Left hindlimb (tissue), 1 donor: ENCODE data around the gene OR5B12.
"Not testable (repeated sequence)": the region's sequence is repeated elsewhere in the genome, so short reads cannot be mapped to it uniquely, and the experiment has no call there.

Experiments
- DNase-seq: peaks from one replicate; pipeline ENCODE4 v3.0.0-alpha.2; 2018

The OR5B12 gene

DNA sequence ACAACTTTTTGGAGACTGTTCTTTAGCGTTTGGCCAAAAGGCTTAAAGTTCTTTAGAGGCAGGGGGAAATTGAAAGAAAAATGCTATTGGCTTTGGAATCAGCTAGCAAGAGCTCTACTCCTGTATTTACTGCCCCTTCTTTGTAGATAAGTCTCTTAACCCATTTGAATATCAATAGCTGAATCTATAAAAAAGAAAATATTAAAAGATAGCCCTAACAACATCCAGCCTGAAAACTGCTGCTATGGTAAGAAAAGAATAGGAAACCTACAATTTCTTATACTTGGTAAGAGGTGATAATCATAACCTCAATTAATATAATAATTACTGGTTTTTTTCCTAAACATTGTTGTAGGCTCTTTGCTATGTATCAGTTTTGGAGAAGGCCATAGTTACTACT lies at the start of gene OR5B12:
TSS of gene OR5B12 (minus strand) at position 101 of the 400 bp plus-strand sequence. CDS start 2,085 bp downstream, outside the sequence.
- DNase-seq, result no peak

- DNase-seq, result no peak
Measured at GRCh38 chr11:58490827-58491226, 48.8 kb upstream of the OR5B12 start.

DNA sequence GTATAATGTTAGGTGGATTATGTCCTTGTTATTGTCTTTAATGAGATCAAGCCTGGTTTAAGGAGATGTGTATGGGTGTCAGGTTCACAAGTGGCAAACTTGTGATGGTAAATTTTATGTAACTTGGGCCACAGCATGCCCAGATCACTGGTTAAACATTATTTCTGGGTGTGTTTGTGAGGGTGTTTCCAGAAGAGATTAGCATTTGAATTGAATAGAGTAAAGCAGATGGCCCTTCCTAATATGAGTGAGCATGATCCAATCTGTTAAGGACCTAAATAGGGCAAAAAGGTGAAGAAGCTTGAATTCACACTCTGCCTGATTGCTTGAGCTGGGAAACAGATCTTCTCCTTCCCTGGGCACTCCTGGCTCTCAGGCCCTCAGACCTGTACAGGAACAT lies 45.1 kb upstream of the OR5B12 start:
- no peak for DNase-seq

- DNase-seq, result no peak
Measured at GRCh38 chr11:58485961-58486360, 43.9 kb upstream of the OR5B12 start.

- DNase-seq, result no peak
Measured at GRCh38 chr11:58471892-58472291, 29.9 kb upstream of the OR5B12 start.

DNA sequence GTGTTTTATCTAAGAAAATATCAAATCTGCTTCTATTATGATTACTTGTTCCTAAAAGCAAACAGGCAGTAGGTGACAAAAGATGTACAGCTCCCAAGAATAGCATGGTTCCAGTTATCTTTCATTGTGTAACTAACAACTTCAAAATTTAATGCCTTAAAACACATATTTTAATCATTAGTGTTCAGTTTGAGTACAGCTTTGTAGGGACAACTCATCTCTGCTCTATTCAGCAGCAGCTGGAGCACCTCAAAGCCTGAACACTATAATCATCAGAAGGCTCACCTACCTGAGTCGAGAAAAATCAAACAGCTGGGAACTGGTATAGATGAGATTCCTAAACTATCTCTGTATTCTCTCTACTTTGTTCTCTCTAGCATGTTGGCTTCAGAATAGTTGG lies 24.3 kb upstream of the OR5B12 start:
- no peak for DNase-seq

DNA sequence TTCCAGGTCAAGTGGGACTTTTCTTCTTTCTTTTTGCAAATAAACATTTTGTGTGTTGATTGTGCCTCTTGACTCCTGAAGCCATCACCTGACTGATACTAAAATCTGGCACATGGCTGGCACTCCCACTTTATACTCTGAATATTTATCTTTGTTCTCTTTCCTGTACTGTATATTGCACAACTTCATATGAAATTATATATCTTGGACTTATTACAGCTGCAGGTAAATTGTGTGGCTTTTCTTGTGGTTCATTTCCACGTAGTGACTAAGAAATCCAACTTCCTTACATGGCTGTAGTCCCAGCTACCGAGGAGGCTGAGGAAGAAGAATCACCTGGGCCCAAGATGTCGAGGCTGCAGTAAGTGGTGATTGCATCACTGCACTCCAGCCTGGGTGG lies 23.7 kb upstream of the OR5B12 start:
- no peak for DNase-seq

GRCh38 chr11:58451585-58451984 lies 9.5 kb upstream of the OR5B12 start:
- no peak for DNase-seq

DNA sequence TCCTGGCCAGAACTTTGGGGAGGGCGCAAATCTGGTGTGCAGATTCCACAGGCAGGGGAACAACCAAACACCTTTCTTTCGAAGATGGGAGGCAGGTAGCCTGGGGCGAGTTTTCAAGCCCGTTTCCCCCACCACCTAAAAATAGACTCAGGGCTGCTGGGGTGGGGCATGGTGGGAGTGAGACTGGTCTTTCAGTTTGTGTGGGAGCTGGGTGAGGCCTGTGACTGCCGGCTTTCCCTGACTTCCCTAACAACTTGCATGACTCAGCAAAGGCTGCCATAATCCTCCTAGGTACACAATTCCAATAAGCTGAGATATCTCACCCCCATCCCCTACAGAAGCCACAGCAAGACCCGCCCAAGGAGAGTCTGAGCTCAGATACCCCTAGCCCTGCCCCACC lies 4.3 kb upstream of the OR5B12 start:
- DNase-seq, result no peak

GRCh38 chr11:58444300-58444699 lies 2.3 kb upstream of the OR5B12 start:
- DNase-seq, result no peak

GRCh38 chr11:58438486-58438885 lies 3.5 kb downstream of the OR5B12 start:
- no peak for DNase-seq

DNA sequence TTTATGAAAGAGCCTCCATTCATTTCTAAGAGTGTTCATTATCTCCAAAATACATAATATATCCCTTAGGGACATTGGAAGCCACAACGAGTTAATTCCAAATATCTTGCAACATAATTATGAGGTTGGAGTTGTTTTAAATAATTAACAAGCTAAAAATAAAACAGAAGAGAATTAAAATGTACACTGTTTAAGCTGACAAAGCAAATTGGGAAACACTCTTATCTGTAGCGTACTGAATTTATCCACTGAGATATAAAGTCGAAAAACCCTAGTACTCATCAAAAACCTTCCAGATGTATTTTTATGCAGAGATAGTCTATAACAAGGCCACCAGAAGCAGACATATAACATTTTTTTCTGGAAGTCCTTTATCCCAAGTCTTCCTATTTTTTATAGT lies 7.8 kb downstream of the OR5B12 start:
- no peak for DNase-seq

DNA sequence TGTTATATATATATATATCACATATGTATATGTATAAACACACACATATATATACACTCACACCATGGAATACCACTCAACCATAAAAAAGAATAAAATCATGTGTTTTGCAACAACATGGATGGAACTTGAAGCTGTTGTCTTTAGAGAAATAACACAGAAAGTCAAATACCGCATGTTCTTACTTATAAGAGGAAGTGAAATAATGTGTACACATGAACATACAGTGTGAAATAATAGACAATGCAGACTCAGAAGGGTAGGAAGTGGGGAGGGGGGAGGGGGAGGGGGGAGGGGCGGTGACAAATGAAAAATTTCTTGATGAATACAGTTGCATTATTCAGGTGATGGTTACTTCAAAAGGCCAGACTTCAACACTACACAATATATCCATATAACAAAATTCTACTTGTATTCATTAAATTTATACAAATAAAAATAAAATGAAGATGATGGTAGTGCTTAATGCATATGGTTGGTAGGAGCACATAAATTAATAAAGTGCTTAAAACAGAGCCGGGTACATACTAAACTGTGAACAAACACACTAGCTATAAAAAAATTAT lies 8.3 kb downstream of the OR5B12 start:
- no peak for DNase-seq

GRCh38 chr11:58429273-58429672 lies 12.8 kb downstream of the OR5B12 start:
- no peak for DNase-seq

GRCh38 chr11:58428021-58428420 lies 14.0 kb downstream of the OR5B12 start, which contains the start of gene OR5B2:
OR5B2 (minus strand) TSS chr11:58428121; CDS start chr11:58423261, 4,860 bp downstream.
- no peak for DNase-seq

DNA sequence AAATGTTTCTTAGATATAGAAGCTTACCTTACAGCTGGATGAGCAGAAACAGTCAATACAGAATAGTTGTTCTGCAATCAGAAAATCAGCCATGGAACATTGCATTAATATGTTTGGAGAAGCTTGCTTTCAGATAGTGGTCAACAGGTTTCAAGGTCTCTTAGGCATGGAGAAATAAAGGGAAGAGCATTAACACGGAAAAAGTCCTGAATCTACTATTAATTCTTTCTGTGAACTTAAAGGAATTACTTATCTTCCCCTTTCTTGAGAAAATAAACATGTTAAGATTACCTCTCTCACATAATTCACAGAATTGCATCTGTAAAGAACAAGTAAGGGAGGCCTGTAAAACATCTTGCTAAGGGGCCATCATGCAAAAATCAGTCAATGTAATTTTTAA lies 35.3 kb downstream of the OR5B12 start, which contains the start of gene OR5B3:
TSS of gene OR5B3 (minus strand) at position 101 of the 400 bp plus-strand sequence. CDS start 3,465 bp downstream, outside the sequence.
- no peak for DNase-seq

GRCh38 chr11:58399622-58400021 lies 42.4 kb downstream of the OR5B12 start:
- not testable (repeated sequence) for DNase-seq

GRCh38 chr11:58395581-58395980 lies 46.5 kb downstream of the OR5B12 start:
- no peak for DNase-seq

- no peak for DNase-seq
Measured at GRCh38 chr11:58394195-58394594, 47.8 kb downstream of the OR5B12 start.

DNA sequence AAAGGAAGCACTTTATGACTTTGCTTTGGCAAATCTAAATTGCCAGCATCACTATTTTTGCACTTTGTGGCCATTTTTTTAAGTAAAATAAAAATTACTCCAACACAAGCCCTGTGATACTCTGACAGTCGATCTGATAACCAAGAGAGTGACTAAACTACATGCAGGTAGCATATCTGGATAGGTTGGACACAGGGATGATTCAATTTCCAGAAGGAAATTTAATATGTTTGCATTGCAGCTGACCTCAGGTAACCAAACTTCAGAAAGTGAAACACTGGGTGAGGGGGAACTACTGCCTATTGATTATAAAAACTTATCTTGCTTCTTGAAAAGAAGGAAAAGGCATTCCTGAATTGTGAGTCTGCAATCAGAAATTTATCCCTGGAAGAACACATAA lies 49.3 kb downstream of the OR5B12 start:
- no peak for DNase-seq

GRCh38 chr11:58391879-58392278 lies 50.2 kb downstream of the OR5B12 start:
- no peak for DNase-seq

DNA sequence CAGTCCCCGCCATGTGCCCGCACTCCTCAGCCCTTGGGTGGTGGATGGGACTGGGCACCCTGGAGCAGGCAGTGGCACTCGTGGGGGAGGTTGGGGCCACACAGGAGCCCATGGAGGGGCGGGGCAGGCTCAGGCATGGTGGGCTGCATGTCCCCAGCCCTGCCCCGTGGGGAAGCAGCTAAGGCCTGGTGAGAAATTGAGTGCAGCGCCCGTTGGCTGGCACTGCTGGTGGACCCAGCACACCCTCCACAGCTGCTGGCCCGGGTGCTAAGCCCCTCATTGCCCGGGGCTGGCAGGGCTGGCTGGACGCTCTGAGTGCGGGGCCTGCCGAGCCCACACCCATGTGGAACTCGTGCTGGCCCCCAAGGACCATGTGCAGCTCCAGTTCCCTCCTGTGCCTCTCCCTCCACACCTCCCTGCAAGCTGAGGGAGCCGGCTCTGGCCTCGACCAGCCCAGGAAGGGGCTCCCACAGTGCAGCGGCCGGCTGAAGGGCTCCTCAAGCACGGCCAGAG lies 51.4 kb downstream of the OR5B12 start:
- no peak for DNase-seq
